ENCODE results near the gene TMEM178B. TPM values are rescaled to one million over a fixed set of nuclear protein-coding genes. Genes with fewer than 3 reads are reported as not detected.

TMEM178B gene
- total and polyA plus RNA-seq, 10 of the 15 experiments (the other 5 are each of a cell fraction or from before 2014, with no cell fraction given), result 0.01 to 1.1 (median 0.04) TPM; not detected in 2

DNA sequence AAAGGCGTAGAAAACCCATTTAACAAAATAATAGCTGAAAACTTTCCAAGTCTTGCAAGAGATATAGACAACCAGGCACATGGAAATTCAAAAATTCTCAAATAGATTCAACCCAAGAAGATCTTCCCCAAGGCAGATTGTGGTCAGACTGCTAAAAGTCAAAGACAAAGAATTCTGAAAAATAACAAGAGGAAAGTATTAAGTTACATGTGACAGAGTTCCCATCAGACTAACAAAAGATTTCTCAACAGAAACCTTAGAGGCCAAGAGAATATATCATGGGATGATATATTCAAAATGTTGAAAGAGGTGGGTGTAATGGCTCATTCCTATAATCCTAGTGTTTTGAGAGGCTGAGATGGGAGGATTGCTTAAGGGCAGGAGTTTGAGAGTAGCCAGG, 59.8 kb downstream of the TMEM178B start:
- no peak overlapping the region for H3K4me2 ChIP-seq (ENCODE audit: control insufficient read depth, insufficient read depth)
- H4K20me1 ChIP-seq (ENCODE audit: control insufficient read depth, insufficient read depth), result no peaks in the 10 kb centered on the region
- no peak overlapping the region for H3K4me3 ChIP-seq
- H3K27me3 ChIP-seq (replicated peaks in 1 of 2; ENCODE audit: control insufficient read depth in 2 of 2, insufficient read depth in 2 of 2, low read length in 1 of 2), result no peaks in the 10 kb centered on the region
- no peak for ATAC-seq
- intact Hi-C loops (cut with micrococcal nuclease; ENCODE audit: unreplicated experiment), result no loop called here
- no peaks in the 10 kb centered on the region for H3K79me2 ChIP-seq (ENCODE audit: control insufficient read depth, insufficient read depth, low read length)
- in situ Hi-C loops (cut with MboI), result no loop called here
- CTCF ChIA-PET, result no interaction called here
- H2AFZ ChIP-seq (ENCODE audit: control insufficient read depth, low read depth, low read length), result no peak overlapping the region
- H3K36me3 ChIP-seq (ENCODE audit: control insufficient read depth in 2 of 2, insufficient read depth in 2 of 2, low read length in 1 of 2), result no peaks in the 10 kb centered on the region
- H3K9ac ChIP-seq (ENCODE audit: control insufficient read depth, insufficient read depth, low read length), result no peak overlapping the region
- DNase-seq (ENCODE audit: low read depth, low spot score), result no peak
- SMC1A ChIA-PET (ENCODE audit: uncharacterized antibody, unreplicated experiment), result no interaction called here
- RAD21 ChIA-PET (ENCODE audit: unreplicated experiment), result no interaction called here
- POLR2A ChIA-PET, result no interaction called here
- BruUV-seq (replicated peaks), result no TSS peak
- FAIRE-seq, result no peak
- H3K4me1 ChIP-seq (ENCODE audit: control insufficient read depth, insufficient read depth, low read length), result no peaks in the 10 kb centered on the region
- no peak overlapping the region for H3K27ac ChIP-seq (ENCODE audit: control insufficient read depth, insufficient read depth)
- H3K9me3 ChIP-seq (replicated peaks; ENCODE audit: control insufficient read depth, insufficient read depth, low read length), result no peaks in the 10 kb centered on the region; the same call in 2 of the 3 replicates
- WGBS (ENCODE audit: insufficient coverage, insufficient replicate concordance, low lambda C conversion rate, missing lambda C conversion rate), result 57% methylated on average over 1 of the region's 1 CpG
- TF ChIP-seq MYC (IDR thresholded peaks at IDR 0.05; ENCODE audit: insufficient read depth, insufficient read length, insufficient replicate concordance, low read length, severe bottlenecking), result no peak
- TF ChIP-seq HCFC1 (IDR thresholded peaks at IDR 0.05; ENCODE audit: low read length), result no peak
- TF ChIP-seq, protein P1, sequence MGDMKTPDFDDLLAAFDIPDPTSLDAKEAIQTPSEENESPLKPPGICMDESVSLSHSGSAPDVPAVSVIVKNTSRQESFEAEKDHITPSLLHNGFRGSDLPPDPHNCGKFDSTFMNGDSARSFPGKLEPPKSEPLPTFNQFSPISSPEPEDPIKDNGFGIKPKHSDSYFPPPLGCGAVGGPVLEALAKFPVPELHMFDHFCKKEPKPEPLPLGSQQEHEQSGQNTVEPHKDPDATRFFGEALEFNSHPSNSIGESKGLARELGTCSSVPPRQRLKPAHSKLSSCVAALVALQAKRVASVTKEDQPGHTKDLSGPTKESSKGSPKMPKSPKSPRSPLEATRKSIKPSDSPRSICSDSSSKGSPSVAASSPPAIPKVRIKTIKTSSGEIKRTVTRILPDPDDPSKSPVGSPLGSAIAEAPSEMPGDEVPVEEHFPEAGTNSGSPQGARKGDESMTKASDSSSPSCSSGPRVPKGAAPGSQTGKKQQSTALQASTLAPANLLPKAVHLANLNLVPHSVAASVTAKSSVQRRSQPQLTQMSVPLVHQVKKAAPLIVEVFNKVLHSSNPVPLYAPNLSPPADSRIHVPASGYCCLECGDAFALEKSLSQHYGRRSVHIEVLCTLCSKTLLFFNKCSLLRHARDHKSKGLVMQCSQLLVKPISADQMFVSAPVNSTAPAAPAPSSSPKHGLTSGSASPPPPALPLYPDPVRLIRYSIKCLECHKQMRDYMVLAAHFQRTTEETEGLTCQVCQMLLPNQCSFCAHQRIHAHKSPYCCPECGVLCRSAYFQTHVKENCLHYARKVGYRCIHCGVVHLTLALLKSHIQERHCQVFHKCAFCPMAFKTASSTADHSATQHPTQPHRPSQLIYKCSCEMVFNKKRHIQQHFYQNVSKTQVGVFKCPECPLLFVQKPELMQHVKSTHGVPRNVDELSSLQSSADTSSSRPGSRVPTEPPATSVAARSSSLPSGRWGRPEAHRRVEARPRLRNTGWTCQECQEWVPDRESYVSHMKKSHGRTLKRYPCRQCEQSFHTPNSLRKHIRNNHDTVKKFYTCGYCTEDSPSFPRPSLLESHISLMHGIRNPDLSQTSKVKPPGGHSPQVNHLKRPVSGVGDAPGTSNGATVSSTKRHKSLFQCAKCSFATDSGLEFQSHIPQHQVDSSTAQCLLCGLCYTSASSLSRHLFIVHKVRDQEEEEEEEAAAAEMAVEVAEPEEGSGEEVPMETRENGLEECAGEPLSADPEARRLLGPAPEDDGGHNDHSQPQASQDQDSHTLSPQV (IDR thresholded peaks at IDR 0.05), result no peak
- TF ChIP-seq TCF12 (IDR thresholded peaks at IDR 0.05; ENCODE audit: low read depth, low read length), result no peak
- no peak for TF ChIP-seq MTA2 (IDR thresholded peaks at IDR 0.05; ENCODE audit: low read depth)
- TF ChIP-seq E4F1 (IDR thresholded peaks at IDR 0.05; ENCODE audit: borderline replicate concordance, partially characterized antibody), result no peak
- TF ChIP-seq CBX3 (IDR thresholded peaks at IDR 0.05; ENCODE audit: borderline replicate concordance, low read depth), result no peak
- TF ChIP-seq, protein P2, sequence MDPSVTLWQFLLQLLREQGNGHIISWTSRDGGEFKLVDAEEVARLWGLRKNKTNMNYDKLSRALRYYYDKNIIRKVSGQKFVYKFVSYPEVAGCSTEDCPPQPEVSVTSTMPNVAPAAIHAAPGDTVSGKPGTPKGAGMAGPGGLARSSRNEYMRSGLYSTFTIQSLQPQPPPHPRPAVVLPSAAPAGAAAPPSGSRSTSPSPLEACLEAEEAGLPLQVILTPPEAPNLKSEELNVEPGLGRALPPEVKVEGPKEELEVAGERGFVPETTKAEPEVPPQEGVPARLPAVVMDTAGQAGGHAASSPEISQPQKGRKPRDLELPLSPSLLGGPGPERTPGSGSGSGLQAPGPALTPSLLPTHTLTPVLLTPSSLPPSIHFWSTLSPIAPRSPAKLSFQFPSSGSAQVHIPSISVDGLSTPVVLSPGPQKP (IDR thresholded peaks at IDR 0.05; ENCODE audit: low read depth, low read length), result no peak
- TF ChIP-seq PBX3 (IDR thresholded peaks at IDR 0.05; ENCODE audit: insufficient replicate concordance, low read depth, low read length), result no peak
- TF ChIP-seq SMAD5 (IDR thresholded peaks at IDR 0.05; ENCODE audit: low read depth), result no peak
- no peak for TF ChIP-seq MYB (IDR thresholded peaks at IDR 0.05; ENCODE audit: borderline replicate concordance, low read depth, low read length)
- TF ChIP-seq CREM (IDR thresholded peaks at IDR 0.05; ENCODE audit: low read depth), result no peak
- no peak for TF ChIP-seq NR2C2 (IDR thresholded peaks at IDR 0.05; ENCODE audit: borderline replicate concordance, control insufficient read depth, insufficient read length, low read depth)
- TF ChIP-seq EED (IDR thresholded peaks at IDR 0.05; ENCODE audit: low read depth), result no peak
- no peak for TF ChIP-seq BMI1 (IDR thresholded peaks at IDR 0.05; ENCODE audit: borderline replicate concordance)
- TF ChIP-seq KDM1A (IDR thresholded peaks at IDR 0.05; ENCODE audit: borderline replicate concordance), result no peak
- TF ChIP-seq SUPT20H (IDR thresholded peaks at IDR 0.05; ENCODE audit: borderline replicate concordance, control insufficient read depth, low read depth, low read length), result no peak

All from GM12878 (cell line).